Panc1 (cell line): ENCODE data around the gene OR6F1.

Experiments used
- POLR2AphosphoS5 ChIP-seq: IDR thresholded peaks from 2 replicates; pipeline ENCODE4 v1.6.1; 2012; ENCODE audit warnings: mild to moderate bottlenecking, low read depth, low read length, moderate library complexity
- REST ChIP-seq, 2 experiments: IDR thresholded peaks; 2 replicates each; pipeline ENCODE4 v1.6.1; 2011 to 2012; ENCODE audit warnings: low read depth in 2 of 2, control low read depth in 1 of 2, low read length in 1 of 2, mild to moderate bottlenecking in 1 of 2, moderate library complexity in 1 of 2; ENCODE audit not compliant: insufficient read depth in 1 of 2

DNA sequence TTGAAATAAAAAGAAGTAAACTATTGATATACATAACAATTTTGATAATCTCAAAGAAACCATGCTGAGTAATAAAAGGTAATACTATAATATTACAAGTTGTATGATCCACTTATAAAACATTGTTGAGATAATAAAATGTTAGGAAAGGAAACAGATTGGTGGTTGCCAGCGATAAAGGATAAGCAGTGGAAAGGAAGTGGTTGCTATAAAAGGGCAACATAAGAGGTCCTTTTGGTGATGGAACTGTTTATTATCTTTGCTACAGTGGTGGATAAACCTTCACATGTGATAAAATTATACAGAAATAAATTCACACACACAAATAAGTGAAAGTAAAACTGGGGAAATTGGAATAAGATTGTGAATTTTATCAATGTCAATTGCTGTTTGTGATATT, 15.1 kb downstream of the OR6F1 start:
- TF ChIP-seq REST (IDR thresholded peaks at IDR 0.05; ENCODE audit: insufficient read depth in 1 of 2, low read depth in 2 of 2, low read length in 1 of 2) (no peak), POLR2AphosphoS5 (no peak)
